ENCODE measurements around the gene KLF2. TPM values are rescaled to one million over a fixed set of nuclear protein-coding genes. Genes with fewer than 3 reads are reported as not detected.

Gene KLF2
- total and polyA plus RNA-seq, 8 donors = 9.5 to 107 (median 59.3) TPM

DNA sequence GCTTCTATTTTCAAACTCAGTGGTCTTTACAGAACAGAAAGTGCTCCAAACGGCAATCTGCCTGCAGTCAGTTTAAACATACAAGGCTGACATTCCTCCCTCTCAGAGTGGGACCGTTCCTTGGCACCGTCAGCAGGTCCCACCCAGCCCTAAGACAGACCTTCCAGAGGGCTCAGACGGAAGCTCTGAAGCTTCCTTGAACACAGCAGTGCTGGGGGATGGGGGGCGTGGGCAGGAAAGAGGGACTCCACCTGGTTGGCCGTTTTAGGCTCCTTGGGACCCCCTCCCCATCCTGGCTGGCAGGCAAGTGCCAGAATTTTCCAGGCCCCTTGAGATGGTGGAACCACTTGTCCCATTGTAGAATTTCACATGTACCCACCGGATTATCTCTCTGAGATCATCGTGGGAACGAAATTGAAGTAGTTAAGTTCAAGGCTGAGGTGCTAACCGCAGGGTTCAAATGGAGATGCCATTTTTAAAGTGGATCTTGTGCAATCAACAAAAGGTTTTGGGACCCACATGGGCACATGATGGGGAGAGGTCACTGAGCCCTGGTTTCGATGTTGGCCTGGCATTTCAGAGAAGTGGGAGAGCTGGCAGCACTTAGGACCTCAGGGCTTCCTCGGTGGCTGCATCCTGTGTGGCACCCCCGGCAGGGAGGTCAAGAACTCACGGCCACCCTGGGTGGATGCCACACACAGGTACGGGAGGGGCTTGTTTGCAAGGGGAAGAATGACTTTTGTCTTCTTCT, 46.2 kb downstream of the KLF2 start:
- H3K9me3 ChIP-seq = no peaks in the 10 kb centered on the region
- peaks cover 6 to 26% (median 15%) of the 10 kb centered on the region in 4 donors for H3K36me3 ChIP-seq
- intact Hi-C loops (cut with DNase I; ENCODE audit: low total_unique reads) = no loop called here
- peaks cover 59 to 90% (median 78%) of the 10 kb centered on the region in 4 donors for H3K4me1 ChIP-seq
- DNase-seq = peak in 1 of 2 donors; percentile 44
- no peaks in the 10 kb centered on the region for H3K27me3 ChIP-seq
- WGBS, 5 donors = 55 to 59% (median 59%) methylated on average over 14 to 15 of the region's 15 CpGs
- peak overlapping the region; percentile 19 to 81 (median 71) for H3K27ac ChIP-seq
- TF ChIP-seq POLR2A (IDR thresholded peaks at IDR 0.05) (no peak), EP300 (IDR thresholded peaks at IDR 0.05) (no peak), POLR2AphosphoS5 (IDR thresholded peaks at IDR 0.05) (no peak)
- TF ChIP-seq, protein P1, sequence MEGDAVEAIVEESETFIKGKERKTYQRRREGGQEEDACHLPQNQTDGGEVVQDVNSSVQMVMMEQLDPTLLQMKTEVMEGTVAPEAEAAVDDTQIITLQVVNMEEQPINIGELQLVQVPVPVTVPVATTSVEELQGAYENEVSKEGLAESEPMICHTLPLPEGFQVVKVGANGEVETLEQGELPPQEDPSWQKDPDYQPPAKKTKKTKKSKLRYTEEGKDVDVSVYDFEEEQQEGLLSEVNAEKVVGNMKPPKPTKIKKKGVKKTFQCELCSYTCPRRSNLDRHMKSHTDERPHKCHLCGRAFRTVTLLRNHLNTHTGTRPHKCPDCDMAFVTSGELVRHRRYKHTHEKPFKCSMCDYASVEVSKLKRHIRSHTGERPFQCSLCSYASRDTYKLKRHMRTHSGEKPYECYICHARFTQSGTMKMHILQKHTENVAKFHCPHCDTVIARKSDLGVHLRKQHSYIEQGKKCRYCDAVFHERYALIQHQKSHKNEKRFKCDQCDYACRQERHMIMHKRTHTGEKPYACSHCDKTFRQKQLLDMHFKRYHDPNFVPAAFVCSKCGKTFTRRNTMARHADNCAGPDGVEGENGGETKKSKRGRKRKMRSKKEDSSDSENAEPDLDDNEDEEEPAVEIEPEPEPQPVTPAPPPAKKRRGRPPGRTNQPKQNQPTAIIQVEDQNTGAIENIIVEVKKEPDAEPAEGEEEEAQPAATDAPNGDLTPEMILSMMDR (IDR thresholded peaks at IDR 0.05) = no peak
- H3K4me3 ChIP-seq = peak overlapping the region in 1 of 4 donors; percentile 5

DNA sequence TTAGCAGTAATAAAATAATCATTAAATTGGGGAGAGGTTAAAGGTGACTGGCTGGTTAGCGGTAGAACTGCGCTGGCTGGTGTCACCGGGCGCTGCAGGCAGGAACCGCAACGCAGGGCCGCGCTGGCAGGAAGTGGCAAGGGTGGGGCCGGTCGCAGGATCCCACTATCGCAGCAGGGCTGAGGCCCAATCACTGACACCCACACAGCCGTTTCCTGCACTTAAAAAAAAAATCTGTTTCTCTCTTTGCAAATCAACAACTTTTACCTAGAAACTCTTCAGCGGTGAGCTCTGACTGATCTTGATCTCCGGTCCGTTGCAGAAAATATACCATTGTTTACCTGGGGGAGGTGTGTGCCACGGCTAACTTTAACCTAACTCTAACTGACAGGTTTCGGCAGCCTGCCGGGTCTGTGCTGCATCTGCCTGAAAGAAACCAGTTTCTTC, 46.9 kb downstream of the KLF2 start:
- H3K4me1 ChIP-seq = peaks cover 56 to 85% (median 72%) of the 10 kb centered on the region in 4 donors
- no peaks in the 10 kb centered on the region for H3K27me3 ChIP-seq
- H3K9me3 ChIP-seq = no peaks in the 10 kb centered on the region
- peak overlapping the region in 1 of 4 donors; percentile 5 for H3K4me3 ChIP-seq
- peak overlapping the region; percentile 29 to 81 (median 71) for H3K27ac ChIP-seq
- H3K36me3 ChIP-seq = peaks cover 8 to 33% (median 23%) of the 10 kb centered on the region in 4 donors
- WGBS, 5 donors = 7 to 41% (median 24%) methylated on average over 18 of the region's 18 CpGs
- intact Hi-C loops (cut with DNase I; ENCODE audit: low total_unique reads) = no loop called here
- TF ChIP-seq POLR2AphosphoS5 (IDR thresholded peaks at IDR 0.05) = peak; percentile 14 to 73 (median 68)
- TF ChIP-seq, protein P1 (IDR thresholded peaks at IDR 0.05) = no peak
- no peak for TF ChIP-seq POLR2A (IDR thresholded peaks at IDR 0.05)
- DNase-seq = peak; percentile 85 to 92

DNA sequence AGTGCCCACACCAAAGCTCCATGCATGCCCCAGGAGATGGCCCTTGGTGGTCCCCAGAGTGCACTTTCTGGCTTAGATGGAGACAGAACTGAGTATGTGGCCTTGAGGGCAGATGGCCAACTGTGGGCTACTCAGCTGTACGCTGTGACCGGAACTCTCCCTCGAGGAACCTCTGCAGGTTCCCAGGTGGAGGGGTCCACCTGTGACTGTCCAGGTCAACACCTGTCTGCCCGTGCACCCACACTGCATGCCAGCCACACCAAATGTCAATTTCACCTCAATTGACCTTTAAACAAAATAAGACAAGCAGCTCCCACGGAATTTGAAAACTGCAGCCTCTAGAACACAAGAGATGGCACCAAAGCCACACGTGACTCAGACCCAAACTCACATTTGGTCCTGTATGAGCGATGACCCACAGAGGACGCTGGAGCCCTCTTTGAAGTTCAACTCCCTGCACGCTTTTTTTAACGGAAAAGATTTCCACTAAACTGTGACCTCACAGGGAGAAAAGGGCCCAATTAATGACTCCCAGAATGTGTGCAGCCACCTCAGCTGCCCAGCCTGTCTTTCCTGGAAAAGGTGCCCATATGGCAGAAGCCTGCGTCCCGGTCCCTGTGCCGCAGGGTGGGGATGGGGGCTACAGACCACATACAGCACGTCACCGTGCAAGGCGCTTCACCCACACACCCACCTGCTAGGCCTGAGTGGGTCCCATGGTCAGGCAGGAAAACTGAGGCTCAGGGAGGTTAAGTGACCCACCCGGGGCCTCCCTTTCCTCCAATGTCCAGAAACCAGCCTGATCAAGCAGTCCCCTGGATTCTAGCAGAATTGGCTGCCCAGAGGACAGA, 47.7 kb downstream of the KLF2 start:
- DNase-seq = no peak
- TF ChIP-seq POLR2AphosphoS5 (IDR thresholded peaks at IDR 0.05) (no peak), EP300 (IDR thresholded peaks at IDR 0.05) (no peak)
- H3K9me3 ChIP-seq = no peaks in the 10 kb centered on the region
- H3K36me3 ChIP-seq = peaks cover 15 to 41% (median 30%) of the 10 kb centered on the region in 4 donors
- H3K4me3 ChIP-seq = peak overlapping the region in 1 of 4 donors; percentile 5
- intact Hi-C loops (cut with DNase I; ENCODE audit: low total_unique reads) = no loop called here
- WGBS, 5 donors = 61 to 73% (median 71%) methylated on average over 17 of the region's 17 CpGs
- peak overlapping the region; percentile 36 to 81 (median 71) for H3K27ac ChIP-seq
- no peaks in the 10 kb centered on the region for H3K27me3 ChIP-seq
- H3K4me1 ChIP-seq = peaks cover 56 to 79% (median 66%) of the 10 kb centered on the region in 4 donors

GRCh38 chr19:16373079-16373478, 48.5 kb downstream of the KLF2 start:
- Histone ChIP-seq H3K4me1 (peaks cover 56 to 72% (median 61%) of the 10 kb centered on the region in 4 donors), H3K4me3 (no peak overlapping the region), H3K9me3 (no peaks in the 10 kb centered on the region), H3K27me3 (no peaks in the 10 kb centered on the region), H3K36me3 (peaks cover 17 to 48% (median 37%) of the 10 kb centered on the region in 4 donors), H3K27ac (peak overlapping the region; percentile 29 to 81 (median 71))
- 73 to 88% (median 84%) methylated on average over 12 of the region's 12 CpGs for WGBS, 5 donors
- TF ChIP-seq POLR2AphosphoS5 (IDR thresholded peaks at IDR 0.05) = no peak
- TF ChIP-seq, protein P1 (IDR thresholded peaks at IDR 0.05) = no peak
- TF ChIP-seq EP300 (IDR thresholded peaks at IDR 0.05) = no peak
- TF ChIP-seq POLR2A (IDR thresholded peaks at IDR 0.05) = no peak
- DNase-seq = no peak
- intact Hi-C loops (cut with DNase I; ENCODE audit: low total_unique reads) = no loop called here

Measured in stomach (tissue), 9 donors.